Measurements from ENCODE around the gene CCDC171. TPM values are rescaled to one million over a fixed set of nuclear protein-coding genes. Genes with fewer than 3 reads are reported as not detected.

The CCDC171 gene
- total and polyA plus RNA-seq, 2 experiments from 2014 or later = 4.4 to 5.1 TPM

DNA sequence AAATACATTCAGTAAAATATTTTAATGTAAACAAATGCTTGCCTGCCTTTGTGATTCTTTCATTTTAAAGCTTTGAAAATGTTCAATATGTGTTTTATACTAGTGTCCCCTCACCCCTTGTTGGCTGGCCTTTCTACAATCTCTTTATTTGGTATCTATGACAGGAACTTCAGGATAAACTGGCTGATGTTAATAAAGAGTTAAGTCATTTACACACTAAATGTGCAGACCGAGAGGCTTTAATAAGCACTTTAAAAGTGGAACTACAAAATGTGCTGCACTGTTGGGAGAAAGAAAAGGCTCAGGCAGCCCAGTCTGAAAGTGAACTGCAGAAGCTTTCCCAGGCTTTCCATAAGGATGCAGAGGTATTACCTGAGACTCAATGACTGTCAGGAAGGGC, 171.8 kb downstream of the CCDC171 start:
- H4K20me1 ChIP-seq (replicated peaks; ENCODE audit: insufficient read depth) = no peaks in the 10 kb centered on the region
- ATAC-seq = no peak
- H3K4me3 Mint-ChIP-seq = no peak overlapping the region
- peak overlapping the region; percentile 68; the same call in 1 of the 2 replicates for H3K27ac Mint-ChIP-seq
- H3K79me2 ChIP-seq (replicated peaks; ENCODE audit: insufficient read depth) = no peaks in the 10 kb centered on the region
- DNase-seq (ENCODE audit: low spot score) = no peak
- H2AFZ ChIP-seq = no peak overlapping the region
- H3K4me2 ChIP-seq = no peak overlapping the region
- H3K27ac ChIP-seq (ENCODE audit: low read depth) = no peak overlapping the region
- no peaks in the 10 kb centered on the region for H3K9me3 Mint-ChIP-seq
- no peaks in the 10 kb centered on the region for H3K36me3 Mint-ChIP-seq (ENCODE audit: low read depth)
- H3K27me3 ChIP-seq (ENCODE audit: insufficient read depth) = no peaks in the 10 kb centered on the region
- TF ChIP-seq, protein P1, sequence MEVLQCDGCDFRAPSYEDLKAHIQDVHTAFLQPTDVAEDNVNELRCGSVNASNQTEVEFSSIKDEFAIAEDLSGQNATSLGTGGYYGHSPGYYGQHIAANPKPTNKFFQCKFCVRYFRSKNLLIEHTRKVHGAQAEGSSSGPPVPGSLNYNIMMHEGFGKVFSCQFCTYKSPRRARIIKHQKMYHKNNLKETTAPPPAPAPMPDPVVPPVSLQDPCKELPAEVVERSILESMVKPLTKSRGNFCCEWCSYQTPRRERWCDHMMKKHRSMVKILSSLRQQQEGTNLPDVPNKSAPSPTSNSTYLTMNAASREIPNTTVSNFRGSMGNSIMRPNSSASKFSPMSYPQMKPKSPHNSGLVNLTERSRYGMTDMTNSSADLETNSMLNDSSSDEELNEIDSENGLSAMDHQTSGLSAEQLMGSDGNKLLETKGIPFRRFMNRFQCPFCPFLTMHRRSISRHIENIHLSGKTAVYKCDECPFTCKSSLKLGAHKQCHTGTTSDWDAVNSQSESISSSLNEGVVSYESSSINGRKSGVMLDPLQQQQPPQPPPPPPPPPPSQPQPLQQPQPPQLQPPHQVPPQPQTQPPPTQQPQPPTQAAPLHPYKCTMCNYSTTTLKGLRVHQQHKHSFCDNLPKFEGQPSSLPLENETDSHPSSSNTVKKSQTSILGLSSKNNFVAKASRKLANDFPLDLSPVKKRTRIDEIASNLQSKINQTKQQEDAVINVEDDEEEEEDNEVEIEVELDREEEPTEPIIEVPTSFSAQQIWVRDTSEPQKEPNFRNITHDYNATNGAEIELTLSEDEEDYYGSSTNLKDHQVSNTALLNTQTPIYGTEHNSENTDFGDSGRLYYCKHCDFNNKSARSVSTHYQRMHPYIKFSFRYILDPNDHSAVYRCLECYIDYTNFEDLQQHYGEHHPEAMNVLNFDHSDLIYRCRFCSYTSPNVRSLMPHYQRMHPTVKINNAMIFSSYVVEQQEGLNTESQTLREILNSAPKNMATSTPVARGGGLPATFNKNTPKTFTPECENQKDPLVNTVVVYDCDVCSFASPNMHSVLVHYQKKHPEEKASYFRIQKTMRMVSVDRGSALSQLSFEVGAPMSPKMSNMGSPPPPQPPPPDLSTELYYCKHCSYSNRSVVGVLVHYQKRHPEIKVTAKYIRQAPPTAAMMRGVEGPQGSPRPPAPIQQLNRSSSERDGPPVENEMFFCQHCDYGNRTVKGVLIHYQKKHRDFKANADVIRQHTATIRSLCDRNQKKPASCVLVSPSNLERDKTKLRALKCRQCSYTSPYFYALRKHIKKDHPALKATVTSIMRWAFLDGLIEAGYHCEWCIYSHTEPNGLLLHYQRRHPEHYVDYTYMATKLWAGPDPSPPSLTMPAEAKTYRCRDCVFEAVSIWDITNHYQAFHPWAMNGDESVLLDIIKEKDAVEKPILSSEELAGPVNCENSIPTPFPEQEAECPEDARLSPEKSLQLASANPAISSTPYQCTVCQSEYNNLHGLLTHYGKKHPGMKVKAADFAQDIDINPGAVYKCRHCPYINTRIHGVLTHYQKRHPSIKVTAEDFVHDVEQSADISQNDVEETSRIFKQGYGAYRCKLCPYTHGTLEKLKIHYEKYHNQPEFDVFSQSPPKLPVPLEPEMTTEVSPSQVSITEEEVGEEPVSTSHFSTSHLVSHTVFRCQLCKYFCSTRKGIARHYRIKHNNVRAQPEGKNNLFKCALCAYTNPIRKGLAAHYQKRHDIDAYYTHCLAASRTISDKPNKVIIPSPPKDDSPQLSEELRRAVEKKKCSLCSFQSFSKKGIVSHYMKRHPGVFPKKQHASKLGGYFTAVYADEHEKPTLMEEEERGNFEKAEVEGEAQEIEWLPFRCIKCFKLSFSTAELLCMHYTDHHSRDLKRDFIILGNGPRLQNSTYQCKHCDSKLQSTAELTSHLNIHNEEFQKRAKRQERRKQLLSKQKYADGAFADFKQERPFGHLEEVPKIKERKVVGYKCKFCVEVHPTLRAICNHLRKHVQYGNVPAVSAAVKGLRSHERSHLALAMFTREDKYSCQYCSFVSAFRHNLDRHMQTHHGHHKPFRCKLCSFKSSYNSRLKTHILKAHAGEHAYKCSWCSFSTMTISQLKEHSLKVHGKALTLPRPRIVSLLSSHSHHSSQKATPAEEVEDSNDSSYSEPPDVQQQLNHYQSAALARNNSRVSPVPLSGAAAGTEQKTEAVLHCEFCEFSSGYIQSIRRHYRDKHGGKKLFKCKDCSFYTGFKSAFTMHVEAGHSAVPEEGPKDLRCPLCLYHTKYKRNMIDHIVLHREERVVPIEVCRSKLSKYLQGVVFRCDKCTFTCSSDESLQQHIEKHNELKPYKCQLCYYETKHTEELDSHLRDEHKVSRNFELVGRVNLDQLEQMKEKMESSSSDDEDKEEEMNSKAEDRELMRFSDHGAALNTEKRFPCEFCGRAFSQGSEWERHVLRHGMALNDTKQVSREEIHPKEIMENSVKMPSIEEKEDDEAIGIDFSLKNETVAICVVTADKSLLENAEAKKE (CRISPR knock-in tag; IDR thresholded peaks at IDR 0.05) = no peak
- TF ChIP-seq EZH2 (IDR thresholded peaks at IDR 0.05; ENCODE audit: low read depth, unreplicated experiment) (no peak), POLR2AphosphoS5 (IDR thresholded peaks at IDR 0.05; ENCODE audit: low read depth) (no peak), CREB1 (CRISPR knock-in tag; IDR thresholded peaks at IDR 0.05; ENCODE audit: low read depth) (no peak), EZH2phosphoT487 (IDR thresholded peaks at IDR 0.05; ENCODE audit: unreplicated experiment) (no peak), JUNB (IDR thresholded peaks at IDR 0.05; ENCODE audit: unreplicated experiment) (no peak), STAT1 (IDR thresholded peaks at IDR 0.05; ENCODE audit: unreplicated experiment) (no peak), ZNF114 (CRISPR knock-in tag; IDR thresholded peaks at IDR 0.05) (no peak), ZNF331 (CRISPR knock-in tag; IDR thresholded peaks at IDR 0.05; ENCODE audit: low read depth) (no peak), NANOG (IDR thresholded peaks at IDR 0.05; ENCODE audit: borderline replicate concordance) (no peak)
- TF ChIP-seq, protein P2, sequence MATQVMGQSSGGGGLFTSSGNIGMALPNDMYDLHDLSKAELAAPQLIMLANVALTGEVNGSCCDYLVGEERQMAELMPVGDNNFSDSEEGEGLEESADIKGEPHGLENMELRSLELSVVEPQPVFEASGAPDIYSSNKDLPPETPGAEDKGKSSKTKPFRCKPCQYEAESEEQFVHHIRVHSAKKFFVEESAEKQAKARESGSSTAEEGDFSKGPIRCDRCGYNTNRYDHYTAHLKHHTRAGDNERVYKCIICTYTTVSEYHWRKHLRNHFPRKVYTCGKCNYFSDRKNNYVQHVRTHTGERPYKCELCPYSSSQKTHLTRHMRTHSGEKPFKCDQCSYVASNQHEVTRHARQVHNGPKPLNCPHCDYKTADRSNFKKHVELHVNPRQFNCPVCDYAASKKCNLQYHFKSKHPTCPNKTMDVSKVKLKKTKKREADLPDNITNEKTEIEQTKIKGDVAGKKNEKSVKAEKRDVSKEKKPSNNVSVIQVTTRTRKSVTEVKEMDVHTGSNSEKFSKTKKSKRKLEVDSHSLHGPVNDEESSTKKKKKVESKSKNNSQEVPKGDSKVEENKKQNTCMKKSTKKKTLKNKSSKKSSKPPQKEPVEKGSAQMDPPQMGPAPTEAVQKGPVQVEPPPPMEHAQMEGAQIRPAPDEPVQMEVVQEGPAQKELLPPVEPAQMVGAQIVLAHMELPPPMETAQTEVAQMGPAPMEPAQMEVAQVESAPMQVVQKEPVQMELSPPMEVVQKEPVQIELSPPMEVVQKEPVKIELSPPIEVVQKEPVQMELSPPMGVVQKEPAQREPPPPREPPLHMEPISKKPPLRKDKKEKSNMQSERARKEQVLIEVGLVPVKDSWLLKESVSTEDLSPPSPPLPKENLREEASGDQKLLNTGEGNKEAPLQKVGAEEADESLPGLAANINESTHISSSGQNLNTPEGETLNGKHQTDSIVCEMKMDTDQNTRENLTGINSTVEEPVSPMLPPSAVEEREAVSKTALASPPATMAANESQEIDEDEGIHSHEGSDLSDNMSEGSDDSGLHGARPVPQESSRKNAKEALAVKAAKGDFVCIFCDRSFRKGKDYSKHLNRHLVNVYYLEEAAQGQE (IDR thresholded peaks at IDR 0.05; ENCODE audit: unreplicated experiment) = no peak
- TF ChIP-seq, protein P3, sequence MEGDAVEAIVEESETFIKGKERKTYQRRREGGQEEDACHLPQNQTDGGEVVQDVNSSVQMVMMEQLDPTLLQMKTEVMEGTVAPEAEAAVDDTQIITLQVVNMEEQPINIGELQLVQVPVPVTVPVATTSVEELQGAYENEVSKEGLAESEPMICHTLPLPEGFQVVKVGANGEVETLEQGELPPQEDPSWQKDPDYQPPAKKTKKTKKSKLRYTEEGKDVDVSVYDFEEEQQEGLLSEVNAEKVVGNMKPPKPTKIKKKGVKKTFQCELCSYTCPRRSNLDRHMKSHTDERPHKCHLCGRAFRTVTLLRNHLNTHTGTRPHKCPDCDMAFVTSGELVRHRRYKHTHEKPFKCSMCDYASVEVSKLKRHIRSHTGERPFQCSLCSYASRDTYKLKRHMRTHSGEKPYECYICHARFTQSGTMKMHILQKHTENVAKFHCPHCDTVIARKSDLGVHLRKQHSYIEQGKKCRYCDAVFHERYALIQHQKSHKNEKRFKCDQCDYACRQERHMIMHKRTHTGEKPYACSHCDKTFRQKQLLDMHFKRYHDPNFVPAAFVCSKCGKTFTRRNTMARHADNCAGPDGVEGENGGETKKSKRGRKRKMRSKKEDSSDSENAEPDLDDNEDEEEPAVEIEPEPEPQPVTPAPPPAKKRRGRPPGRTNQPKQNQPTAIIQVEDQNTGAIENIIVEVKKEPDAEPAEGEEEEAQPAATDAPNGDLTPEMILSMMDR (conservative IDR thresholded peaks at IDR 0.05; ENCODE audit: low read depth in 2 of 2) = no peak
- TF ChIP-seq, protein P4, sequence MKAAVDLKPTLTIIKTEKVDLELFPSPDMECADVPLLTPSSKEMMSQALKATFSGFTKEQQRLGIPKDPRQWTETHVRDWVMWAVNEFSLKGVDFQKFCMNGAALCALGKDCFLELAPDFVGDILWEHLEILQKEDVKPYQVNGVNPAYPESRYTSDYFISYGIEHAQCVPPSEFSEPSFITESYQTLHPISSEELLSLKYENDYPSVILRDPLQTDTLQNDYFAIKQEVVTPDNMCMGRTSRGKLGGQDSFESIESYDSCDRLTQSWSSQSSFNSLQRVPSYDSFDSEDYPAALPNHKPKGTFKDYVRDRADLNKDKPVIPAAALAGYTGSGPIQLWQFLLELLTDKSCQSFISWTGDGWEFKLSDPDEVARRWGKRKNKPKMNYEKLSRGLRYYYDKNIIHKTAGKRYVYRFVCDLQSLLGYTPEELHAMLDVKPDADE (IDR thresholded peaks at IDR 0.05) = no peak
- H3K27me3 Mint-ChIP-seq (ENCODE audit: insufficient read depth, low read depth, poor library complexity) = no peaks in the 10 kb centered on the region
- peaks cover 7% of the 10 kb centered on the region; the same call in 2 of the 3 replicates for H3K4me1 Mint-ChIP-seq
- no peaks in the 10 kb centered on the region for H3F3A ChIP-seq (replicated peaks; ENCODE audit: low read depth)
- peaks cover 16% of the 10 kb centered on the region for H3K4me1 ChIP-seq (ENCODE audit: insufficient read depth)
- H3K9me2 ChIP-seq (ENCODE audit: insufficient read depth) = no peaks in the 10 kb centered on the region
- no peaks in the 10 kb centered on the region for H3K36me3 ChIP-seq (ENCODE audit: insufficient read depth)
- no peak overlapping the region for H3K4me3 ChIP-seq

All from GM23338 (cell line).